ENCODE measurements around the gene TRIM66.

GRCh38 chr11:8717876-8718753, 35.6 kb upstream of the TRIM66 start:
- no peak for TF ChIP-seq ZNF274 (IDR thresholded peaks at IDR 0.05; ENCODE audit: low read depth, low read length)
- TF ChIP-seq YY1 (IDR thresholded peaks at IDR 0.05; ENCODE audit: insufficient read depth, insufficient read length) = no peak
- no peak for TF ChIP-seq SUZ12 (IDR thresholded peaks at IDR 0.05; ENCODE audit: extremely low read depth, insufficient read depth, insufficient read length)
